Erythroblast (primary cell): ENCODE results near the gene BRME1.

Experiments
- GATA1 ChIP-seq: IDR thresholded peaks from 2 replicates; pipeline ENCODE4 v1.6.1; 2011; ENCODE audit warnings: low read depth, mild to moderate bottlenecking, control low read depth, low read length, moderate library complexity
- POLR2A ChIP-seq: IDR thresholded peaks from 2 replicates; pipeline ENCODE4 v1.6.1; 2011; ENCODE audit warnings: mild to moderate bottlenecking, low read length

DNA sequence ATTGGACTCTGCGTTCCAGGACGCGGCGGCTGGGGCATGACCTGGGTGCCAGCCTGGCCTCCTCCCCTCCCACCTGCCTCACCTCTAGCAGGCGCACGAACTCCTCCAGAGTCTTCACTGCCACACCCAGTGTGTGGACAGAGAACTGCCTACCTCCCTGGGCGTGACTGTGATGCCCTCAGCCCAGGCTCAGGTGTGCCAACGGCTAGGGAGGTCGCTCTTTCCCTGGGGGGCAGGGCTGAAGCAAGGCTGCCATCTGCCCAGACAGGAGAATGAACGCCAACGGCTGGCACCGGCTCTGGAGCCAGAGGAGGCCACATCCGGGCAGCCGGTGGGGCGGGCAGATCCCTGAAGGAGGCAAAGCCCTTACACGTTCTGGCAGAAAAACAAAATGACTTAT lies 17.6 kb downstream of the BRME1 start:
- TF ChIP-seq POLR2A (no peak), GATA1 (no peak)
